Hematopoietic multipotent progenitor cell treated with erythropoietin and hydrocortisone succinate and interleukin-3 and kit ligand, for 4 days (in vitro differentiated cells): ENCODE results near the gene MDH2.
A peak's percentile ranks its signal among the peaks of the same experiment; 100 is the strongest.
"Not testable (repeated sequence)": the region's sequence is repeated elsewhere in the genome, so short reads cannot be mapped to it uniquely, and the experiment has no call there.

Experiments
- DNase-seq: peaks from one replicate; pipeline ENCODE4 v3.0.0-alpha.2; 2015

MDH2 gene

DNA sequence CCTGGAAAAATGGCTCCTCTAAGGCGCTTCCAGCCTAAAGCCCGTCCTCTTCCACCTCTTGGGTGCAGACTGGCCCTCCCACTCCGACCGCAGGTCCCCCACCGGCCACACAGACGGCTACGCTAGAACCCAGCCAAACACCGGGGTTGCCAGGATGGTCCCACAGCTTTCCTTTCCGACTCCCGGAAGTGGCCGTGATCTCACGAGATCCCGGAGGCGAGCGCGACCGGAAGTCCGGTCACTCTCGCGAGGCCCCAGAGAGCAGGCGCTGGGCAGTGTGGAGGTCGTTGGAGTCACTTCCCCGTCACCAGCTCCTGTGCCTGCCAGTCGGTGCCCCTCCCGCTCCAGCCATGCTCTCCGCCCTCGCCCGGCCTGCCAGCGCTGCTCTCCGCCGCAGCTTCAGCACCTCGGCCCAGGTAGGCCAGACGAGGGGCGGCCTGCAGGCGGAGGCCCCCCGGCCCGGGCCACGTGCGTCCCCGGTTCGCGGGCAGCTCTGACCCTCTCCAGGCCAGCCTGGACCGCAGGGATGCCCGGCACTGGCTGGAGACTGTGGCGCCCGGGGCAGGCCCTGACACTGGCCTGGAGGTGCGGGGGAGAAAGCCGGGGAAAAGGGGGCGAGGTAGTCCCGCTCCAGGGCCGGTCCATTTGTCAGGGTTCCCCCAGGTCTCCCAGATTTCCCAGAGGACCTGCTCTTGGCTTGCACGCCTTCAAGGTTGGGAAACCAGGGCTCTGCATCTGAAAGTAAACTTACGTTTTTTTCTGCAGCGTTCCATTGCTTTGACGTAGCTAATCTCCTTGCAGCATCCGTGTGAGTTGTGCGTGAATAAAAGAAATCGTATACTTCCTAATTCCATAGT lies at the start of gene MDH2, which contains the start of gene STYXL1:
TSS of gene MDH2 (plus strand) at position 296 of the 857 bp plus-strand sequence. CDS start at position 351, 55 bp downstream.
TSS of gene STYXL1 (minus strand) at position 190 of the 857 bp plus-strand sequence. CDS start 17,477 bp downstream, outside the sequence.
- peak; percentile 99 for DNase-seq

DNA sequence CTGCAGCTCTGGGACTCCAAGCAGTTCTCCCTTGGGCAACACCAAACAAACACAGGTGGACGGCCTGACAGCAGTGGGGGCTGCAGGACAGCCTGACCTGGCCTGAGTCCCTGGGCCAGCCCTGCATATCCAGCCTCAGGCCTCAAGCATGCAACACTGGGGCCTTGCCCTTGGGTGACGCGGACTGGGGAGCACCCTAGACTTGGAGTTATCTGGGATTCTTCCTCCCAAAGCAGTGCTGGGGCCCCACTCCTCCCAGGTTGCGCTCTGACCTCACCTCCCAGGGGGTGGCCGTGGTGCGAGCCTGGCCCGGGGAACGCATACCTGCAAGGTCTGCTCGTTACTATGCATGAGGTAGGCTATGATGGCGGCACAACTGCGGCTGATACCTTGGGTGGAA lies 47.3 kb upstream of the MDH2 start:
- DNase-seq: no peak

DNA sequence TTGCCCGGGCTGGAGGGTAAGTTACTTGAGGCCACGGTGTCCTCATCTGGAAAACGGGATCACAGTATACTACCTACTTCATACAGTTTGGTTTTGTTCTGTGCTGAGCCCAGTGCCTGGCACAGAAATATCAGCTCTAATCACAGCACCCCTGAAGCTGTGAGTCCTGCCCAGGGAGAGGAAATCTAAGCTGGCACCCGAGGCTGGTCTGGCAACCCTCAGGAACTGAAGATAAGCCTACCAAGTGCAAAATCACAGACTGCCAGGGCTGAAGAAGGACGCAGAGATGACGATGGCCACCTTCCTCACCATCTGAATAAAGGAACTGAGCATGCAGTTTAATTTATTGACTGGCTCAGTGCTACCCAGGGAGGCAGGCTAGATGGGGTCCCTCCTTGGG lies 45.8 kb upstream of the MDH2 start:
- no peak for DNase-seq

DNA sequence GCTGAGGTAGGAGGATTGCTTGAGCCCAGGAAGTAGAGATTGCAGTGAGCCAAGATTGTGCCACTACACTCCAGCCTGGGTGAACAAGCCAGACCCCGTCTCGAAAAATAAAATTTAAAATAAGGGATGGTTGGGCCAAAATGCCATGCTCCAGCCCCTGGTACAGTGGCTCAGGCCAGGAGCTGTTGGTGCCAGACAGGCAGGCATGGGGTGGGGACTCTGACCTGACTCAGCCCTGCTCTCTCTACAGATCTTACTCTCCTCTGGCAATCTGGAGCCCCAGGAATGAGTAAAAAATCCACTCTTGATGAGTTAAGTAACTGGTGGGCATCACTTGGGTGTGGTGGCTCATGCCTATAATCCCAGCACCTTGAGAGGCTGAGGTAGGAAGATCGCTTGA lies 45.1 kb upstream of the MDH2 start:
- DNase-seq: no peak

DNA sequence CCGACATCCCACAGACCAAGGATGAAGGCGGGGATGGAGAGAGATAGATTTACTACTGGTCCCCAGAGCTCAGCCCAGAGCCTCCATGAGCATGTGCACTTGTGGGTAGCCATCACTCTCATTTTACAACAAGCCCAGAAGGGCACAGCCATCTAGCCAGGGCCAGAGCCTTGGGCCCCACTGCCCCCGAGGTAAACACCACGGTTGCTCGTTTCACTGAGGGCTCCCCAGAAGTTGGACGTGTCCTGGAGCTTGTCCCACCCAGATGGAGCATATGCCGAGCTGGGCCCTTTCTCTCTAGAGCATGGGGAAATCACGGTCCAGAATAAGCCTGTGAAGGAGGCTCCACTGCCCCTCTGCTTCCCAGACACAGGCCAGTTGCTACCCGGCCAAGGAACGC lies 44.6 kb upstream of the MDH2 start:
- DNase-seq: no peak

DNA sequence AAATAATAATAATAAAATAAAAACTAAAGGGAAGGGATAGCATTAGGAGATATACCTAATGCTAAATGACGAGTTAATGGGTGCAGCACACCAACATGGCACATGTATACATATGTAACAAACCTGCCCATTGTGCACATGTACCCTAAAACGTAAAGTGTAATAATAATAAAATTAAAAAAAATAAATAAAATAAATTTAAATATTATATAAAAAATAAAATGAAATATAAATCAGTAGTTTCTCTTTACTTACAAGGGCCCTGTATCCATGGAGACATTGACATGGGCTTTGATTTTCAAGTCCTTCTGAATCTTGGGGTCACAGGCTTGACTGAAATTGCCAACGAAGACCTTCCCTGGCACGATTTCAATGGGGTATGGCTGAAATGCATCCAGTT lies 42.9 kb upstream of the MDH2 start:
- not testable (repeated sequence) for DNase-seq

- no peak for DNase-seq
Observed at GRCh38 chr7:76008156-76008687, 39.7 kb upstream of the MDH2 start.

GRCh38 chr7:76009672-76010600 lies 38.0 kb upstream of the MDH2 start:
- no peak for DNase-seq

- DNase-seq: no peak
Observed at GRCh38 chr7:76011442-76011861, 36.5 kb upstream of the MDH2 start.

GRCh38 chr7:76016191-76016947 lies 31.5 kb upstream of the MDH2 start:
- DNase-seq: no peak

DNA sequence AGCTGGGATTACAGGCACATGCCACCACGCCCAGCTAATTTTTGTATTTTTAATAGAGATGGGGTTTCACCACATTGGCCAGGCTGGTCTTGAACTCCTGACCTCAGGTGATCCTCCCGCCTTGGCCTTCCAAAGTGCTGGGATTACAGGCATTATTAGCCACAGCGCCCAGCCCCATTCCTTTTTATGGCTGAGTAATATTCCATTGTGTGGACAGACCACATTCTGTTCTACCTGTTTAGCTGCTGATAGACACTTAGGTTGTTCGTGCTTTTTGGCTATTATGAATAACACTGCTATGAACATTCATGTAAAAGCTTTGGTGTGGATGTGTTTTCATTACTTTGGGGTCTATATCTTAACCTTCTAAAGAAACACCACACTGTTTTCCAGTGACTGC lies 29.4 kb upstream of the MDH2 start:
- not testable (repeated sequence) for DNase-seq

DNA sequence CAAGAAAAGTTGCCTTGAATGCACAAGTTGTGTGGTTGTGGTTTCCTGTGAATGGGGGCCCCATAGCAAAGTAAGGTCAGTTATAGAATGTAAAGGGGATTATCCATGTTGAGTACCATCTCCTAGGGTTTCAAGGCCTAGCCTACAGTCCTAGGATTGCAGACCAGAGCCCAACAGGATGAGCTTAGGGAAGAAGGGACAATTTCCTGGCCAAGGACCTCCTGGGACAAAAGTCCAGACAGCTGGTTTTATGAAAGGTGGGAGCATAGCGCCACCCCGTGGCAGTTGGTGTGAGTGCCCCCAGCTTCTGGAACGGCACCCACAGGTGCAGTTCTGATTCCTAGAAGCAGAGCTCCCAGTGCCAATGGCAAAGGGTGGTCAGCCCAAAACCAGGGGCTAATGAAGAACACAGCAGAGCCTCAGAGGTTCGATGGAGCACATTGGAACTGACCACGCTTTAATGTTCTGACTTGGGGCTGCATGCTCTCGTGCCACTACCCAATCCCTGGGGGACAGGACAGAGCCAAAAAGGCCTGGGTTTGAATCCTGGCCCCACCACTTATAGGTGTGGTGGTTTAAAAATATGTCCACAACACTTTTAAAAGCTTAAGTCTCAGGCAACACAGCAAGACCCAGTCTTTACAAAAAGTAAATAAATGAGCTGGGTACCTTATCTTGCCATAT lies 27.7 kb upstream of the MDH2 start:
- DNase-seq: peak; percentile 76

DNA sequence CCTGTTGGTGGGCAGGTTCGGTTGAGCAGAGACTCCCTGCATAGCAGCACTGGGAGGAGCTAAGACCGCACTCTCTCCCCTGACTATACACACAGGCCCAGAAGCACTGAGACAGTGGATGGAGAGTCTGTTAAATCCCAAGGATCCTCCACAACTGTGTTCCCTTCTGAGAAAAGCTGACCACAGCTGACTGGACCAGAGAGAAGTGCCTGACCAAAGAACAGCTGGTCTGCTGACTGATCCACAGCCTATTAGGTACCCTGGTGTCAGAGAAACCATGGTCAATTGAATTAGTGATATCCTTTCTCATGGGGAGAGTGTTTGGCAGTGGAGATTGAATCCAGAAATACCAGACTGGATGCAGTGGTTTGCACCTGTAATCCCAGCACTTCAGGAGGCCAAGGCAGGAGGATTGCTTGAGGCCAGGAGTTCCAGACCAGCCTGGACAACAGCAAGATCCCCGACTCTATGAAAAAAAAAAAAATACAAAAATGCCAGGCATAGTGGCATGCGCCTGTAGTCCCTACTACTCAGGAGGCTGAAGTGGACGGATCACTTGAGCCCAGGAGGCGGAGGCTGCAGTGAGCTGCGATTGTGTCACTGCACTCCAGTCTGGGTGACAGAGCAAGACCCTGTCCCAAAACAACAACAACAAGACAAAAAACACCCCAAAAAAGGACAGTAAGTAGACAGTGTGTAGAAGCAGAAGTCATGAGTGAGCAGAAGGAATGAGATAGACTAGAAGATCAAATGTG lies 25.7 kb upstream of the MDH2 start:
- no peak for DNase-seq

GRCh38 chr7:76023002-76023401 lies 24.9 kb upstream of the MDH2 start:
- peak; percentile 57 for DNase-seq

DNA sequence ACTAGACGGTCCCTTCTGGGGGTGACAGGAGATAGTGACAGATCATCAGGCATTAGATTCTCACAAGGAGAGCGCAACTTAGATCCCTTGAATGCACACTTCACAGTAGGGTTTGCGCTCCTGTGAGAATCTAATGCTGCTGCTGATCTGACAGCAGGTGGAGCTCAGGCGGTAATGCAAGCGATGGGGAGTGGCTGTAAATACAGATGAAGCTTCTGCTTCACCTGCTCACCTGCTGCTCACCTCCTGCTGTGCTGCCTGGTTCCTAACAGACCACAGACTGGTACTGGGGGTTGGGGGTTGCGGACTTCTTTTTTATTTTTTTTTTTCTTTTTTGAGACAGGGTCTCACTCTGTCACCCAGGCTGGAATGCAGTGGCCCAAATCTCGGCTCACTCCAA lies 18.2 kb upstream of the MDH2 start:
- not testable (repeated sequence) for DNase-seq

DNA sequence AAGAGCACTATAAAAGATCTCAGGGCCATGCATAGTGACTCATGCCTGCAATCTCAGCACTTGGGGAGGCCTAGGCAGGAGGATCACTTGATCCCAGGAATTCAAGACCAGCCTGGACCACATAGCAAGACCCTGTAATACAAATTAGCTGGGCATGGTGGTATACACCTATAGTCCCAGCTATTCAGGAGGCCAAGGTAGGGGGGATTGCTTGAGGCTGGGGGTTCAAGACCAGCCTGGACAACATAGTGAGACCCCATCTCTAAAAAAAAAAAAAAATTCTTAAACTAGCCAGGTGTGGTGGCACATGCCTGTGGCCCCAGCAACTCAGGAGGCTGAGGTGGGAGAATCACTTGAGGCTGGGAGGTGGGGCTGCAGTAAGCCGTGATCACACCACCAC lies 15.9 kb upstream of the MDH2 start:
- DNase-seq: no peak

DNA sequence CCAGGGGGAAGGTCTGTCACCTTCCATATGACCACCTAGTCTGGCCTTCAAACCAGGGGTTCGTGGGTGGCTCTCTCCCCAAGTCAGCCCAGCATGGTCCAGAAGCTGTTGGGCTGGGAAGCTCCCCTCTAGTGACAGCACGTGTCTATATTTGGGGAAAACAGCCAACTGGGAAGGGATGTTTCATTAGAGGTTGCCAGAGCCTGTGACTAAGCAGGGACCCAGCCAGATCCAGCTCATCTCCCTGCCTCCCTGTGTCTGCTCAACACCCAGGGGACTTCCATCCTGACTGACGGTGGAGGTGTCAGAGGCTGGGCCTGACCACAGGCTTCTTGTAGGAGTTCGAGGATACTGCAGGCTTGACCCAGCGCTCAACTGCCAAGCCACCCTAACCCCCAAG lies 10.6 kb upstream of the MDH2 start:
- DNase-seq: no peak

- no peak for DNase-seq
Observed at GRCh38 chr7:76040126-76040525, 7.8 kb upstream of the MDH2 start.

DNA sequence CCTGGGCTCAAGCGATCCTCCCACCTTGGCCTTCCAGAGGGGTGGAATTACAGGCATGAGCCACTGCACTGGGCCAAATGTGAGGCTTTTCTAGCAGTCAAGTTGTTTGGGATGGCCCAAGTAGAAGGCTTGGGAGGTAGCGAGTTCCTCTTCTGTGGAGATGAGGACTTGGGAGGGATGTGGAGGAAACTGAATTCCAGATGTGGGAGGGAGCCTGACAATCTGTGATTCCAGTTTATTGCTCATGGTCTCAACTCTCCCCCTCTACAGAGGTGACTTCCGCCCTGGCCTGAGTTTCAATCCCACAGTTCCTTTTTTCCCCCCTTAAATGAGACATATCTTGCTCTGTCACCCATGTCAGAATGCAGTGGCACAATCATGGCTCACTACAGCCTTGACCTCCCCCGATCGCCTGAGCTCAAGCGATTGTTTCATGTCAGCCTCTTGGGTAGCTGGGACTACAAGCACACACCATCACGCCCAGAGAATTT lies 3.5 kb upstream of the MDH2 start:
- DNase-seq: no peak

DNA sequence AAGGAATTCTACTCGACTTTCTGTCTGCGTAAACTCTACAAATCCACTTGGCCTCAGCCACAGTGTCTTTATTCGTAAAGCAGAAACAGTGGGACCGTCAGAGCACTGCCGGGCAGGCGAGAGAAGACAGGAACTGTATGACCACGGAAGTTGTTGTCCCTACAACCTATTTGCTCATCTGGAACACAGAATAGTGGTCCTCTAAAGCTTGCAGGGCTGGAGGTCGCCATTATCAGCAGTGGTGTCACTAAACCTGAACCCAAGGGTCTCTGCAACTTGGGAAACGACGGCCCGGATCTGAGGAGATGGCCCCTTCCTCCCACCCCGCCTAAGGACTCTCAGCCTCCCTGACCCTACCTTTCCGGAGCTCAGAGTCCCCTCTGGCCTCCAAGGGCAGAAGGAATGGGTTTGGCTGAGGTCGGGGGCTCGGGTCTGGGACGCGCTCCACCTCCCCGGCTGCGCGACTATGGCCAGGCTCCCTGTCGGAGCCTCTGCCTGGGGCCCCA lies 548 bp upstream of the MDH2 start:
- peak; percentile 55 for DNase-seq

DNA sequence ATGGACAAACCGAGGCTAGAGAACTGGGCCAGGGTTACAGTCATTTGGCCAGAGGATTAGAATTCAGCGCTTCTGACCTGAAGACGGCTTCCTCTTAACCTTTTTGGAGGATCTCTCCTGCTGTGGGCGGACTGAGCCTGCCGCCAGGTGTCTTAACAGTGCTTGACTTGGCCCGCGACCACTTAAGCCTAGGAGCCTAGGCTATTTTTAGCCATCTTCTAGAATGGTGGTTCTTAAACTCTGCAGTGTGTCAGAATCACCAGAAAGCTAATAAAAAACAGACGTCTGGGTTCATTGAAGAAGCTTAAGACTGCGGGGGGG lies 722 bp downstream of the MDH2 start:
- no peak for DNase-seq
